NCI-H2081 treated with DMSO at 0.1 percent for 48 hours (cell line): ENCODE results near the gene NECAB3.

Experiments
- DNase-seq: peaks from one replicate; lab custom pipeline; 2025; lab: John Stamatoyannopoulos, UW

Gene NECAB3

GRCh38 chr20:33621717-33622400, 52.4 kb downstream of the NECAB3 start:
- no peak for DNase-seq

GRCh38 chr20:33612001-33612400, 62.2 kb downstream of the NECAB3 start:
- DNase-seq: no peak

DNA sequence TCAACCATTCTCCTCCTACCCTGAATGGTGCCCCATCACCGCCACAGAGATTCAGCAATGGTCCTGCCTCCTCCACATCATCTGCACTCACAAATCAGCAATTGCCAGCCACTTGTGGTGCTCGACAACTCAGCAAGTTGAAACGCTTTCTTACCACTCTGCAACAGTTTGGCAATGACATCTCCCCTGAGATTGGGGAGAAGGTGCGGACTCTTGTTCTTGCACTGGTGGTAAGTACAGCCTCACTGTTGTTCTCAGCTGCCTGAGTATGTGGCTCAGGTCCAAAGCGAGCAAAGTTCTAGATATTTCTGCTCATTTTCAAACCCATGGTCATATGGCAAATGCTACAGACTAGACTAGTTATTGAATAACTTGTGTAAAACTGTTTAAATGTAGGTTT, 63.1 kb downstream of the NECAB3 start:
- DNase-seq: no peak

DNA sequence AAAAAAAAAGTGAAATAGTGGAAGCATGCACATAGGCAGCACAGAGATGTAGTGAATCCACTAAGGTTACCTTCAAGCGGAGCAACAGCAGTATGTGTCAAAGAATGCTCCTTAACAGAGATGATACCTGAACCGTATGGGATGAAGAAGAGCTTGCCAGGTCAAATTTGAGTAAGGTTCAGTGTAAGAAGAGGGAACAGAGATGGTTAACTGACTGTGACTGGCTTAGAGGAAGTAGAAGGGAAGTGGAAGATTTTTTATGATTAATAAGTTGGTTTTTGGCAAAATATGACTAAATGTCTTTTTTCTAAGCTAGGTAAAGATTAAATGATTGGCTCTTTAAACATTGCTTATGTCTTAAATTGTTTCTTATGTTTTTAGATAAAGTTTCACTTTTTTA, 64.7 kb downstream of the NECAB3 start:
- no peak for DNase-seq
